ENCODE results near the gene OTULIN.

OTULIN gene

DNA sequence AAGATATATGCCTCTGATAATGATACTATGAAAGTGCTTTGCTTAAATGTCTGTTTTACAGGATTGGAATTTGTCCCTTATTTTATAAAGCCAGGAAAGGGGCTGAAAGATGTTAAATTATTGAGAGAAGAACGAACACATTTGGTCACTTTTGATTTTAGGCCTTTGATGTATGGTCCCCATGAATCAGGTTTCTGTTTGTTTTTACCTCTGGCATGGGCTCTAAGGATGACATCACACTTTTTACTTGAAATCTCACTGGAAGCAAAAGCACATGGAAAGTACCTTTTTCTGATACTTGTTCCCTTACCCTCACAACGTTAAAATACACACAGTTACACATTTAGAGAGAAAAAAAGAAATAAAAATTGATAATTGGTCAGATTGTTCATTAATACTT is 6.9 kb downstream of the OTULIN start:
- Histone ChIP-seq H3K36me3 (ENCODE audit: insufficient read depth, low read length) (peaks cover 26% of the 10 kb centered on the region), H3K4me1 (ENCODE audit: insufficient read depth, low read length, severe bottlenecking) (peaks cover 98% of the 10 kb centered on the region)

DNA sequence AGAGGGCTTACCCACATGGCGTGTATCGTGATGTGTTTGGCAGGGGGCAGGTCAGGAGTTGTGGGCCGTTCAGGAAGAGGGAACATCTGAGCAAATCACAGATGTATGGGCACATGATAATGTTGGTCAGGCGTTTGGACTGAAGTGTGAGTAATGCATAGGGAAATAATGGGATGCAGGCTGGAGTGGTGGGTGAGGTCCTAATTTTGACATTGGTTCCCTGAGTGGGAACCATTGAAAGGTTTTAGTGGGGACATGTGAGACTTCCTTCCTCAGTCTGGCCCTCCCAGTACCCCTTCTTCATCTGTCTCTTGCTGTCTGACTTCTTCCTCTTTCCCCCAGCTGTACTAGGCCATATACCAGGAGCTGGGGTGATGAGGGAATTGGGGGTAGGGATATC is 7.6 kb downstream of the OTULIN start:
- Histone ChIP-seq H3K9me2 (ENCODE audit: low read depth, low read length) (no peaks in the 10 kb centered on the region), H3K4me3 (ENCODE audit: low read depth, low read length, poor library complexity, severe bottlenecking) (peak overlapping the region; percentile 25), H3F3A (ENCODE audit: insufficient read depth, low read length) (no peaks in the 10 kb centered on the region), H3K4me2 (ENCODE audit: low read length) (peak overlapping the region; percentile 40; the same call in 1 of the 2 replicates), H3K9me3 (ENCODE audit: low read length) (no peaks in the 10 kb centered on the region), H3K79me2 (ENCODE audit: insufficient read depth, low read length) (peaks cover 69% of the 10 kb centered on the region), H4K20me1 (ENCODE audit: insufficient read depth, low read length) (no peaks in the 10 kb centered on the region), H3K27me3 (ENCODE audit: insufficient read depth, low read length) (no peaks in the 10 kb centered on the region), H3K27ac (ENCODE audit: low read depth, low read length, poor library complexity, severe bottlenecking) (peak overlapping the region; percentile 40), H3K36me3 (ENCODE audit: insufficient read depth, low read length) (peaks cover 20% of the 10 kb centered on the region), H3K4me1 (ENCODE audit: insufficient read depth, low read length, severe bottlenecking) (peaks cover 94% of the 10 kb centered on the region), H3K9ac (ENCODE audit: low read length) (no peak overlapping the region), H2AFZ (ENCODE audit: low read length) (no peak overlapping the region)
- TF ChIP-seq EZH2 (IDR thresholded peaks at IDR 0.05; ENCODE audit: borderline replicate concordance, low read length): no peak
- TF ChIP-seq, protein P1, sequence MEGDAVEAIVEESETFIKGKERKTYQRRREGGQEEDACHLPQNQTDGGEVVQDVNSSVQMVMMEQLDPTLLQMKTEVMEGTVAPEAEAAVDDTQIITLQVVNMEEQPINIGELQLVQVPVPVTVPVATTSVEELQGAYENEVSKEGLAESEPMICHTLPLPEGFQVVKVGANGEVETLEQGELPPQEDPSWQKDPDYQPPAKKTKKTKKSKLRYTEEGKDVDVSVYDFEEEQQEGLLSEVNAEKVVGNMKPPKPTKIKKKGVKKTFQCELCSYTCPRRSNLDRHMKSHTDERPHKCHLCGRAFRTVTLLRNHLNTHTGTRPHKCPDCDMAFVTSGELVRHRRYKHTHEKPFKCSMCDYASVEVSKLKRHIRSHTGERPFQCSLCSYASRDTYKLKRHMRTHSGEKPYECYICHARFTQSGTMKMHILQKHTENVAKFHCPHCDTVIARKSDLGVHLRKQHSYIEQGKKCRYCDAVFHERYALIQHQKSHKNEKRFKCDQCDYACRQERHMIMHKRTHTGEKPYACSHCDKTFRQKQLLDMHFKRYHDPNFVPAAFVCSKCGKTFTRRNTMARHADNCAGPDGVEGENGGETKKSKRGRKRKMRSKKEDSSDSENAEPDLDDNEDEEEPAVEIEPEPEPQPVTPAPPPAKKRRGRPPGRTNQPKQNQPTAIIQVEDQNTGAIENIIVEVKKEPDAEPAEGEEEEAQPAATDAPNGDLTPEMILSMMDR (IDR thresholded peaks at IDR 0.05; ENCODE audit: low read length): no peak

More for the DNA sequence above, 6.9 kb downstream of the OTULIN start:
- H3K27ac ChIP-seq (ENCODE audit: low read depth, low read length, poor library complexity, severe bottlenecking): peak overlapping the region; percentile 4
- no peak overlapping the region for H2AFZ ChIP-seq (ENCODE audit: low read length)
- TF ChIP-seq, protein P1 (IDR thresholded peaks at IDR 0.05; ENCODE audit: low read length): no peak
- no peak for TF ChIP-seq EZH2 (IDR thresholded peaks at IDR 0.05; ENCODE audit: borderline replicate concordance, low read length)
- H3K9me2 ChIP-seq (ENCODE audit: low read depth, low read length): no peaks in the 10 kb centered on the region
- H3K9ac ChIP-seq (ENCODE audit: low read length): no peak overlapping the region
- peaks cover 75% of the 10 kb centered on the region for H3K79me2 ChIP-seq (ENCODE audit: insufficient read depth, low read length)
- H3K4me3 ChIP-seq (ENCODE audit: low read depth, low read length, poor library complexity, severe bottlenecking): no peak overlapping the region
- peak overlapping the region; percentile 40; the same call in 1 of the 2 replicates for H3K4me2 ChIP-seq (ENCODE audit: low read length)
- H3K9me3 ChIP-seq (ENCODE audit: low read length): no peaks in the 10 kb centered on the region
- no peaks in the 10 kb centered on the region for H3K27me3 ChIP-seq (ENCODE audit: insufficient read depth, low read length)
- no peaks in the 10 kb centered on the region for H4K20me1 ChIP-seq (ENCODE audit: insufficient read depth, low read length)
- H3F3A ChIP-seq (ENCODE audit: insufficient read depth, low read length): no peaks in the 10 kb centered on the region

DNA sequence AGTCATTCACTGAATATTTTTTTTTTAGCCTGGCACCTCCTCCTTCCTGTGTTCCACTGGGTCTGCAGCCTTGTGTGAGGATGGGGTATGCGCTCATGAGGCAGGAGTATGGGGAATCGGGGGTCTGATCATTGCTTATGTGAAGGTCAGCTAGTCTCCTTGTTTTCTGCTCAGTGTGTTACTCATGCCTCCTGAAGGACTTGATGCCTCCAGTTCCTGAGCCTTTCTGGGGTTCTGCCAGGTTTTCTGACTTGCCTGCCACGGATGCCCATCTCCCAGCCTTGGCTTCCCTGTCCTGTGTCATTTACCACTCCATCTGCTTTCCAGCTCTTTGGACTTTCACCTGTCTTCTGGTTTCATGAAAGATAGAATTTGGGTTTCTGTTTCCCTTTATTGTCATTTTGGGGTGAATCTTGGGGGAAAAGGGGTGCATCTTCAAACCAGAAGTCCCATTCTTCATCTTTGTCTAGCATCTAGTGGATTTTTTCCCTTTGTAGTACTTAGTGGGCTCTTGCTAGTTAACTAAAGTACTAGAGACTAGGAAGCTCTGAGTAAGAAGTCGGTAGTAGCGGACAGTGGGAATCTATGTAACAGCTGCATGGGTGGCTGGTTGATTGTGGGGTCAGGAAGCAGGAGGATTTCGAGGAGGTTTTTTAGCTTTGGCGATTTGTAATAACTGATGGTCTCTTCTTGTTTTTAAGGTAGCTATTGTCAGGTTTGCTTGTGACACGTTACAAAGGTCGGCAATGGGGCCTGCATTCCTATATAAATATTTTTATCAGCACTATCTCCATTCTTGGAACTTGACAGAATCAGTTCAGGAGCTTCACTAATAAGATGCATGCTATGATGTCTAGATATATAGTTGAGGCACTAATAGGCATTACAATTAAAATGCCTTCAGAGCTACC is 8.2 kb downstream of the OTULIN start:
- H3K9me3 ChIP-seq (ENCODE audit: low read length): no peaks in the 10 kb centered on the region
- no peaks in the 10 kb centered on the region for H3F3A ChIP-seq (ENCODE audit: insufficient read depth, low read length)
- peak overlapping the region; percentile 40; the same call in 1 of the 2 replicates for H3K4me2 ChIP-seq (ENCODE audit: low read length)
- H3K4me3 ChIP-seq (ENCODE audit: low read depth, low read length, poor library complexity, severe bottlenecking): peak overlapping the region; percentile 25
- no peaks in the 10 kb centered on the region for H4K20me1 ChIP-seq (ENCODE audit: insufficient read depth, low read length)
- H3K9me2 ChIP-seq (ENCODE audit: low read depth, low read length): no peaks in the 10 kb centered on the region
- peaks cover 65% of the 10 kb centered on the region for H3K79me2 ChIP-seq (ENCODE audit: insufficient read depth, low read length)
- peak overlapping the region; percentile 5; the same call in 1 of the 2 replicates for H3K9ac ChIP-seq (ENCODE audit: low read length)
- H3K4me1 ChIP-seq (ENCODE audit: insufficient read depth, low read length, severe bottlenecking): peaks cover 87% of the 10 kb centered on the region
- TF ChIP-seq, protein P1 (IDR thresholded peaks at IDR 0.05; ENCODE audit: low read length): no peak
- no peak for TF ChIP-seq EZH2 (IDR thresholded peaks at IDR 0.05; ENCODE audit: borderline replicate concordance, low read length)
- no peak overlapping the region for H2AFZ ChIP-seq (ENCODE audit: low read length)
- H3K27me3 ChIP-seq (ENCODE audit: insufficient read depth, low read length): no peaks in the 10 kb centered on the region
- H3K36me3 ChIP-seq (ENCODE audit: insufficient read depth, low read length): peaks cover 15% of the 10 kb centered on the region
- H3K27ac ChIP-seq (ENCODE audit: low read depth, low read length, poor library complexity, severe bottlenecking): peak overlapping the region; percentile 40
